Stimulated activated CD4-positive, alpha-beta T cell treated with anti-CD3 and anti-CD28 coated beads, Interleukin-4, amount 100 ng/mL, for 48 hours (primary cell): Measurements from ENCODE around the gene ERC2.

Source experiments
- DNase-seq, 2 donors: peaks; one replicate each; pipeline ENCODE4 v3.0.0-alpha.2; 2020; ENCODE audit warnings: low read depth in 2 of 2

Gene ERC2

GRCh38 chr3:55929154-55929869 lies 539.0 kb downstream of the ERC2 start:
- DNase-seq, result no peak

DNA sequence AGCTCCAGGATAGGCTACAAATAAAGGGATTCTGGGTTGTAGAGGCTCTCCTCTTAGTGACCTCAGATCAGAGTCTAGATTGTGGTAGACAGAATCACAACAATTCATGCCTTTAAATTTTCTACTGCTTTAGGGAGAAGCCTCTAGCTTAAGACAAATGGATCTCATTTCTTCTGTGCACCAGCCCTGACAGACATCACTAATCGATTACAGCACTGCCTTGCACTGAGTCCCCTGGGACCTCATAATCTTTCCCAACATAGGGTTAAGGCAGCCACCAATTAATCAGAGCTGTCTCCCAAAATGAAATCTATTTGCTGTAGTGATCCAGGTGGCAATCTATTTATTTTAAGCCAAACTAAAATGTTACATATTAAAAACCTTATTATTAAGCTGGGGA lies 544.6 kb downstream of the ERC2 start:
- DNase-seq, result no peak

DNA sequence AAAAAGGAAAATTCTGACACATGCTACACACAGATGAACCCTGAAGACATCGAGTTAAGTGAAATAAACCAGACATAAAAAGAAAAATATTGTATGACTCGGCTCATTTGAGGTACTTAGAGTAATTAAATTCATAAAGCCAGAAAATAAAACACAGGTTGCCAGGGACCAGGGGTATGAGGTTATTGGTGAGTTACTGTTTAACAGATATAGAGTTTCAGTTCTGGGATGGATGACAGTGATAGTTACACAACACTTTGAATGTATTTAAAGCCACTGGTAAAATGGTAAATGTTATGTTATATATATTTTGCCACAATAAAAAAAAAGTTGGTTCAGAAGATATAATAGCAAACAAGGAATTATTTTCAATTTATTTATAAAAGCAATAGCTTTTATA lies 545.1 kb downstream of the ERC2 start:
- DNase-seq, result no peak

GRCh38 chr3:55912880-55913279 lies 555.4 kb downstream of the ERC2 start:
- no peak for DNase-seq

DNA sequence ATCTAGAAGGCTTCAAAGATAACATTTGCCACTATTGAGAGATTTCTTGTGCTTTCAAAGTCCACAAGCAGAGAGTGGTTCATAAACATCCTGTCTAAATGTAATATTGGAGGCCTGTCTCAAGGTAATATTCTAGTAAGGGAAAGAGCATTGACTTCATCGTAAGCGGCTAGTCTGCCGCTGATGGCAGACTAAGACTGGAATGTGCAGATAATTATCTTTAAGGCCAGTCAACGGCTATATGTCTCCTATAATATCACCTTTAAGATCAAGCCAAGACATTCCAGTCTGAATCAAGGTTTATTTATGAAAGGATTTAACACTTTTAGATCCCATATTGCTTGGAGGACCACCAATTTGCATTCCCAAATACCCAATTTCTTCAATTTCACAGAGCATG lies 557.0 kb downstream of the ERC2 start:
- no peak for DNase-seq

- no peak for DNase-seq
Measured at GRCh38 chr3:55910543-55910942, 557.7 kb downstream of the ERC2 start.

GRCh38 chr3:55909373-55909772 lies 558.9 kb downstream of the ERC2 start:
- DNase-seq, result no peak

GRCh38 chr3:55907616-55908015 lies 560.7 kb downstream of the ERC2 start:
- no peak for DNase-seq

DNA sequence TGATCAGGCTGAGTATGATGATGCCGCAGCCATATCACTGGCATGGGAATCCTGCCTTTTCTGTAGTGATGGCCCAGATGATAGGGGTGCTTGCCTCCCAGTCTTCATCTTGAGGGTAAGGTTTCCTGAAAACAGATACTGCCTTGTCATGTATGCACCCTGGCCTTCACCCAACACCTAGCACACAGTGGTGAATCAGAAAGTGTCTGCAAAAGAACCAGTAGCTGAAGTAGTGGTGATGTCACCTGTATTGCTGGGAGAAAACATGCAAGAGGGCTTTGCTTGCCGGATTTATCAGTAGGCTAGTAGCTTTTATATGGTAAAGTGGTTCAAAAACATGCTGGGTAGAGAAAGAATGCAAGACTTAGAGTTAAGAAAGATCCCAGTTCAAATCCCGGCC lies 561.4 kb downstream of the ERC2 start:
- DNase-seq, result no peak

DNA sequence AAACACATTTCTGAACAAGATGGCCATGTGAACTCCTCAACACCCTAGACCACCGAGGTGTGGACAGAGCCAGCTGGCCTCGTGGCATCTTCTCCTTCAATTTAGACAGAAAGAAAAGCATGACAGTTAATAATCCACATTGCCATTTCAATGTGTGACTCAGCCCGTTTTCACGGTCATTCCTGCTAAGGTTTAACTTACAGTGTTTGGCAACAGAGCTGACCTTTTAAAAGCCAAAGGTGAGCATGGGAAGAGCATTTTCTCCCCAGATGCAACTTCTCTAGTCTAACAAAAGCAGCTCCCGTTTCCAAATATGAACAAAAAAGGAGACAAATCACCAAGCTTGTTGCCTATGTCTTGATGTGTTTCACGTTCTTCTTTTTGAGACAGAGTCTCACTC lies 563.6 kb downstream of the ERC2 start:
- no peak for DNase-seq

DNA sequence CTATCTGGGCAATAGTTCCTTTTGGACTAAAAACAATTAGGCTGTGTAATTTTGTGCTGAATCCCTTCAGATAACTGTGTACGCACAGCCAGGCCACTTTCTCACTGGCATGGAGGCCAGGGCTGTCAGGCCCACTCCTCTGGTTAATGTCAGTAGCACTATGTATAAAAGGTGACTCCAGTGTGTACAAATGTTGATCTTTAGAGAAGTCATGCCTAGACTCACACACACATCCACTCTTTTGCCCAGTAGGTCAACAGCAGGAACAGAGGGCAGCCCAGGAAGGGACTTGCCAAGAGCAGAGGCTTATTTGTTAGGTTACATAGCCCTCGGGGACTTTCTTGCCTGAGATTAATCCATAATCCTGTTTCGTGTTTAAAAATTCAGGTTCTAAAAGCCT lies 564.6 kb downstream of the ERC2 start:
- DNase-seq, result no peak

DNA sequence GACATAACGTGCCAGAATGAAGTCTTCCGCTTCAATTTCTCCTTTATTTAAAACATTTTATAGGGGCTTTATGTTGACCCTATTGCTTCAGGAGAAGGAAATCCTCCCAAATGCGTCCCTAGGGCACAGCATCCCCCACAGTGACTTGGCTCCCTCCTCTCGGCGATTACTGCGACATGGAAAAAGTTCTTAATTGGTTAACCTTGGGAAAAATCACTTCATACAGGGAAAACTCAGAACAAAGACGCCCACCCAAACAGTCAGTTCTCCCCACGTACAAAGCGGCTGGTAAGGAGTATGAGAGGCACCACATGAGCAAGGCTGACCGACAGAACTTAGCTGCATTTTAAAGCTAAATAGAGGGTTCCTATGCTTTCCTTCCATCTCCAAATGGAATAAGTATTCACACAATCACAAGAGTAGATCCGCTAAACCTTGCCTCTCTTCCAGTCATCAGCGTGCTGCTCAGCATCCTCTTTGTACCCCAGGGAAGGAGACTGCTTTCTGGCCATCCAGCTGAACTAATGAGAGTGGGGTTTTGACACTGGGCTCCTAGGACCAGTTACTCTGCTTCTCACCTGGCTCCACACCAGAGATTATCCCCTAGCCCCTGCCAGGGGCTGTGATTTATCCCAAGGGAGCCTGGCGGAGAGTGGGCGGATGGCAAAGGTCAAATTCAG lies 565.9 kb downstream of the ERC2 start:
- DNase-seq, result no peak

DNA sequence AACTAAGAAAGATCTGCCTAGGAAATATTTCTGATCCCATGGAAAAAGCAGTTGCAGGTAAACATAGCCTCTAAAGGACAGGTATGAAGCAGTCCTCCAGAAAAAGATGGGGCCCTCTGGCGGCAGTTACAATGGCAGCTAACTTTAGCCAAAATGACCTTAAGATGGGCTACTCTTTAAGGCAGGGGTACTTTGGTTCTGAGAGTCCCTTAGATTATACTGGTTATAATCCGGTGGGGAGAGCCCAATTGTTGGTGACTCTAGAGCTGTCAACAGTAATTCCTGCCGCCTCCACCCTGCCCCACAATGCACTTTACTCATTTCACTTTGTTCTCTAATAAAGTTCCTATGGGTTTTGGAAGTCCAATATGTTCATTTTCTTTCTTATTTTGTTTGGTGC lies 568.4 kb downstream of the ERC2 start:
- DNase-seq, result no peak

DNA sequence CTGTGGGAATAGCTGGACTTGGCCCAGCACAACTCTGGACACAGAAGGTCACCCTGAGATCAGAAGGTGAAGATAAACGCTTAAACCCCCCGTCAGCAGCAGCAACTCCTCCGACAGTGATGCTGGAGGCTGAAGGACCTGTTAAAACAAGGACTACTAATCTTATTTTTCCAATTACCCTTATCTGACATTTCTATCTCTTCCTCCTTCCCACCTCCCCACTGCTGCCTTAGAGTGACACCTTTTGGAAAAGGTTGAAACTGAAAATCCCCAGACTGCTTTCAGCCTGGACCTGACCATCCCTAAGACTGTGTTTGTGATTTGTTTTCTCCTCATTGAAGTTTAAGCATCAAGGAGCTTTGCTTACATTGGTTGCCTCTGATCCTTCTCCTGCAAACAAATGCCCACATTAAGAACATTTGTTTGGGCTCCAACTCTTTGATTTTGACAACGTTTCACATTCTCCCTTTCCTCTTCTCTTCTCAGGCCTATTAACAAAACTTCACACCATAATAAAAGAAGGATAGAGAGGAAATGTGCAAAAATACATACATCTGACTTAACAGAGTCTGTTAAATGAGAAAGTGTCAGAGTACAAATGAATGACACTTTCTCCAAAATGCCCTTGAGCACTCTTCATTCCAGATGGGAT lies 570.6 kb downstream of the ERC2 start:
- DNase-seq, result no peak

GRCh38 chr3:55895897-55896566 lies 572.2 kb downstream of the ERC2 start:
- DNase-seq, result no peak

- no peak for DNase-seq
Measured at GRCh38 chr3:55894605-55895004, 573.7 kb downstream of the ERC2 start.

- DNase-seq, result no peak
Measured at GRCh38 chr3:55893045-55893664, 575.1 kb downstream of the ERC2 start.

DNA sequence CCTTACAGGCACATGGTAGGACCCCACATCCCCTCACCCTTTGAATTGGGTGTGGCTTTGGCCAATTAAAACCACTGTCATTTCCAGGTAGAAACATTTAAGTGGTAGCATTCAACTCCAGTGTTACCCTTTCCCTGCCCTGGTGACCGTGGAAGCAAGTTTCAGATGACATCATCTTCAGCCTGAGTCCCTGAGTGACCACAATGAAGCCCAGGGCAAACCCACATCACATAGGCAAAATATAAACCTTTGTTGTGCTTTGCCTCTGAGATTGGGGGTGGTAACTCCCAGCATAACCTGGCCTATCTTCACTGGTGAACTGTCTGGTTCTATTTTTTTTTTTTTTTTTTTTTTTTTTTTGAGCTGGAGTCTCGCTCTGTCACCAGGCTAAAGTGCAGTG lies 577.2 kb downstream of the ERC2 start:
- DNase-seq, result no peak

DNA sequence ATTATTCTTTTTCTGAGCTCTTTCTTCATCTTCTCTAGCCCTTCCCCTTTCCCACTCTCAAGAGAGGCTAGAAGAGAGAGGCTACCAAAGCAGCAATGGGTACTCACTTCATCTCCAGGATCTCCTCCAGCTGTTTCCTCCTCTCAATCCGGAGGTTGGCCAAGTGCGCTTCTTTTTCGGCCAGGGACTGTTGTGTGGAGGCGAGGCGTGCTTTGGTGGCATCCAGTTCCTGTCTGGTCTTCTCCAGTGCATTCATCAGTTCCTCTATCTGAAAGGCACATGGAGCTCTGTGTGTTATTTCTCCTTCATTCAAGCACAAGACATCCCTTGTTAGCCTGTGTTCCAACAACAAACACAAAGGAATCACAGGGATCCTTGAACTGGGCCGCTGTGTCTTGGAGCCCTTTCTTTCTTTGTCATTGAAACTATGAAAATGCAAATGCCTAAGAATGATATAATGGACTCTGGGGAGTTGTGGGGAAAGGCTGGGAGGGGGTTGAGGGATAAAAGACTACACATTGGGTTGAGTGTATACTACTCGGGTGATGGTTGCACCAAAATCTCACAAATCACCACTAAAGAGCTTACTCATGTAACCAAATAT lies 579.9 kb downstream of the ERC2 start:
- no peak for DNase-seq

DNA sequence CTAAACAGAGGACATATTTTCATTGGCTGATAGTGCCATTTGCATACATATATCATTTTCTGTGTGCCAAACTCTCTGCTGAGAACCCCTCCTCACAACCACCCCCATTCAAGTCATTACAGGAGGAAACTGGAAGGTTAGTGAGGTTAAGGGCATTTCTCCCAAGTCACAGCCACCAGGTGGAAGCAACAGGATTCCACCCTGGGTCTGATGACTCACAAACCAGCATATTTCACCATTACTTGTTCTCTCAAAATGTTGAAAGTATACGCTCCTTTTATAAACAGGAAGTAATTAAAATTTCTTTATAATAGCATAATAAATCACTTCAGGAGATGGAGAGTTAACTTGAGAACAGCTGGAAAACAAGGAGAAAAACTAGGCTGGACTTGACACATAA lies 582.5 kb downstream of the ERC2 start:
- no peak for DNase-seq

GRCh38 chr3:55884491-55885285 lies 583.6 kb downstream of the ERC2 start:
- DNase-seq, result no peak
